HepG2 (cell line): ENCODE data around the gene EPB41L1. TPM values are rescaled to one million over a fixed set of nuclear protein-coding genes. Genes with fewer than 3 reads are reported as not detected.

Experiments
- ATAC-seq: fragments of 200-7000 bp; cut with Tn5 transposase; 3 replicates; pipeline ENCODE4 v1.9.1; 2020; ENCODE audit warnings: mild to moderate bottlenecking, moderate library complexity
- BruUV-seq: library from RNA; stranded (reverse); fragments of 400-500 nt; replicated peaks from 2 replicates; lab custom pipeline; 2021; lab: Mats Ljungman, UMichigan
- CTCF ChIA-PET: fragments of 300-600 bp; formaldehyde crosslinking; extraction: SDS; loops from one replicate; lab custom pipeline; 2021; ENCODE audit warnings: low total read pairs, inconsistent platforms, low intra/inter-chr PET ratio; lab: Yijun Ruan, JAX
- POLR2A ChIA-PET: fragments of 350-600 bp; sonication (Branson Sonifier 250); formaldehyde crosslinking; loops from one replicate; lab custom pipeline; 2020; ENCODE audit warnings: antibody characterized with exemption, inconsistent platforms; lab: Yijun Ruan, JAX
- DNase-seq: peaks from one replicate; pipeline ENCODE4 v3.0.0-alpha.2; 2015; ENCODE audit warnings: low spot score
- FAIRE-seq: peaks from 3 replicates; lab custom pipeline; 2011; peaks lifted over from hg19 to GRCh38; lab: Jason Lieb, UNC
- H2AFZ ChIP-seq: one replicate; pipeline ENCODE4 v1.6.1; 2011; ENCODE audit warnings: low read length, inconsistent platforms
- H3K27ac ChIP-seq: fragments of 300-600 bp; 3 replicates; pipeline ENCODE4 v1.8.0; 2011; ENCODE audit warnings: mixed run types, mild to moderate bottlenecking, mixed read lengths, low read length, inconsistent platforms; ENCODE audit not compliant: insufficient read depth; ENCODE audit errors: extremely low read length
- H3K27me3 ChIP-seq, 2 experiments: fragments of 200-600 bp in 1 of 2; 2 replicates in 1 of 2; 3 replicates in 1 of 2; pipeline versions ENCODE4 v1.6.0 to v1.8.0; 2011; ENCODE audit warnings: low read length in 2 of 2, mild to moderate bottlenecking in 2 of 2, moderate library complexity in 2 of 2, inconsistent platforms in 1 of 2; ENCODE audit not compliant: insufficient read depth in 2 of 2, control insufficient read depth in 1 of 2
- H3K36me3 ChIP-seq, 2 experiments: fragments of 200-600 bp in 1 of 2; replicated peaks in 1 of 2; 2 replicates in 1 of 2; 3 replicates in 1 of 2; pipeline versions ENCODE4 v1.5.1 to v1.8.0; 2011; ENCODE audit warnings: low read length in 2 of 2, inconsistent platforms in 1 of 2; ENCODE audit not compliant: insufficient read depth in 2 of 2, control insufficient read depth in 1 of 2
- H3K4me1 ChIP-seq: 2 replicates; pipeline ENCODE4 v1.5.1; 2012; ENCODE audit warnings: low read length, inconsistent platforms; ENCODE audit not compliant: insufficient read depth
- H3K4me2 ChIP-seq: 2 replicates; pipeline ENCODE4 v1.6.0; 2011; ENCODE audit warnings: low read depth, low read length, inconsistent platforms
- H3K4me3 ChIP-seq, 3 experiments: fragments of 200-600 bp in 1 of 3; sonication (generic), shearing (Covaris generic) in 1 of 3; replicated peaks in 1 of 3; 2 replicates each; pipeline ENCODE4 v1.5.1; 2011 to 2016; ENCODE audit warnings: low read length in 3 of 3, inconsistent platforms in 2 of 3, low read depth in 2 of 3, mild to moderate bottlenecking in 2 of 3, control low read depth in 1 of 3, mixed read lengths in 1 of 3; ENCODE audit not compliant: insufficient read depth in 1 of 3
- H3K79me2 ChIP-seq: one replicate; pipeline ENCODE4 v1.6.1; 2011; ENCODE audit warnings: low read length, inconsistent platforms; ENCODE audit not compliant: insufficient read depth
- H3K9ac ChIP-seq: 2 replicates; pipeline ENCODE4 v1.6.0; 2011; ENCODE audit warnings: mild to moderate bottlenecking, low read depth, low read length, inconsistent platforms; ENCODE audit not compliant: insufficient read depth
- H3K9me3 ChIP-seq: 2 replicates; pipeline ENCODE4 v1.5.1; 2012; ENCODE audit warnings: mild to moderate bottlenecking, low read length
- H4K20me1 ChIP-seq: 2 replicates; pipeline ENCODE4 v1.6.0; 2011; ENCODE audit warnings: inconsistent platforms, mild to moderate bottlenecking, low read length, moderate library complexity; ENCODE audit not compliant: insufficient read depth
- JARID2 ChIP-seq: sonication (generic); formaldehyde crosslinking; IDR thresholded peaks from 2 replicates; pipeline ENCODE4 v1.8.1; 2023; ENCODE audit warnings: missing genetic modification reagents, inconsistent platforms; ENCODE audit not compliant: insufficient replicate concordance
- MNT ChIP-seq: fragments of 450-650 bp; IDR thresholded peaks from 2 replicates; pipeline ENCODE4 v1.6.1; 2016
- NONO ChIP-seq, 2 experiments: fragments of 450-650 bp in 1 of 2; sonication (generic) in 1 of 2; formaldehyde crosslinking in 1 of 2; IDR thresholded peaks in 1 of 2; conservative IDR thresholded peaks in 1 of 2; 2 replicates each; pipeline versions ENCODE4 v1.6.1 to v1.8.0; 2017 to 2022; ENCODE audit warnings: mild to moderate bottlenecking in 1 of 2, missing genetic modification reagents in 1 of 2, moderate library complexity in 1 of 2
- PRPF4 ChIP-seq: fragments of 200-400 bp; formaldehyde crosslinking; IDR thresholded peaks from 2 replicates; pipeline ENCODE4 v1.6.1; 2016; ENCODE audit warnings: low read length, low read depth; ENCODE audit not compliant: poor library complexity, severe bottlenecking
- TRIM24 ChIP-seq: sonication (generic); formaldehyde crosslinking; IDR thresholded peaks from 2 replicates; pipeline ENCODE4 v1.8.0; 2022; ENCODE audit warnings: mild to moderate bottlenecking, missing genetic modification reagents
- ZNF572 ChIP-seq: sonication (generic); formaldehyde crosslinking; IDR thresholded peaks from 2 replicates; pipeline ENCODE4 v1.5.1; 2020; ENCODE audit warnings: mild to moderate bottlenecking, missing genetic modification reagents
- ZNF770 ChIP-seq: sonication (generic); formaldehyde crosslinking; IDR thresholded peaks from 2 replicates; pipeline ENCODE4 v1.5.0; 2020; ENCODE audit warnings: mild to moderate bottlenecking, missing genetic modification reagents
- WGBS: methylation state at CpG from one replicate; pipeline ENCODE4 v1.1.6; 2017; ENCODE audit warnings: low lambda C conversion rate; 5-methylcytosine and 5-hydroxymethylcytosine counted together
- in situ Hi-C: cut with HindIII; loops from 2 replicates; pipeline ENCODE4 v1.10.0; 2017; ENCODE audit warnings: low pct_unique_long_range_greater_than_20kb; ENCODE audit not compliant: extremely low pct_ligation_motif_present
- intact Hi-C: fragments of 100-400 bp; cut with micrococcal nuclease; formaldehyde crosslinking; loops from one replicate; pipeline ENCODE4 v1.10.0; 2022; ENCODE audit not compliant: unreplicated experiment
- polyA plus RNA-seq, 8 experiments: library from polyadenylated mRNA; depleted of rRNA in 3 of 8; stranded (reverse) in 7 of 8; unstranded in 1 of 8; fragments of >200 nt; fragmentation: Illumina TruSeq in 4 of 8; extraction: Trizol in 4 of 8; gene quantifications; 2 replicates each; pipeline versions ENCODE4 v1.2.1 to v1.2.3, GENCODE V29; 2011 to 2016; ENCODE audit warnings: low read depth in 4 of 8, missing spikeins in 1 of 8, mixed read lengths in 1 of 8; ENCODE audit not compliant: insufficient read depth in 1 of 8
- total RNA-seq, 5 experiments: library from RNA; depleted of rRNA; stranded (reverse); fragments of >200 nt; fragmentation: Illumina TruSeq; extraction: Trizol; gene quantifications; 2 replicates each; pipeline ENCODE4 v1.2.3, GENCODE V29; 2016; ENCODE audit warnings: low read depth in 1 of 5
- TF ChIP-seq, protein P1 (sequence below): sonication (generic); formaldehyde crosslinking; IDR thresholded peaks from 2 replicates; pipeline ENCODE4 v1.4.0; 2020; ENCODE audit warnings: missing genetic modification reagents, borderline replicate concordance

Gene EPB41L1
- total and polyA plus RNA-seq, 2 of the 13 experiments (the other 11 are each of a cell fraction or from before 2014, with no cell fraction given) = 16.7 to 39.0 TPM

GRCh38 chr20:36206068-36206467 lies 51.5 kb downstream of the EPB41L1 start:
- no TSS peak for BruUV-seq
- Histone ChIP-seq H2AFZ (no peak overlapping the region), H3K27me3 (no peaks in the 10 kb centered on the region), H3K4me1 (no peaks in the 10 kb centered on the region), H3K4me2 (no peak overlapping the region), H3K4me3 (no peak overlapping the region), H4K20me1 (no peaks in the 10 kb centered on the region), H3K27ac (no peak overlapping the region), H3K9ac (no peak overlapping the region), H3K79me2 (no peaks in the 10 kb centered on the region), H3K36me3 (peaks cover 20 to 34% of the 10 kb centered on the region in 2 experiments), H3K9me3 (no peaks in the 10 kb centered on the region)
- no peak for TF ChIP-seq JARID2 (CRISPR knock-in tag)
- TF ChIP-seq MNT = no peak
- FAIRE-seq = no peak
- in situ Hi-C loops = no loop called here
- ChIA-PET POLR2A (no interaction called here), CTCF (no interaction called here)
- no peak for ATAC-seq
- intact Hi-C loops = no loop called here
- no peak for DNase-seq
- 90% methylated on average over 9 of the region's 9 CpGs for WGBS

GRCh38 chr20:36206641-36207040 lies 52.1 kb downstream of the EPB41L1 start:
- no TSS peak for BruUV-seq
- Histone ChIP-seq H3K36me3 (peaks cover 20 to 34% of the 10 kb centered on the region in 2 experiments), H3K4me1 (no peaks in the 10 kb centered on the region), H3K4me2 (no peak overlapping the region), H3K27ac (no peak overlapping the region), H4K20me1 (no peaks in the 10 kb centered on the region), H3K9ac (no peak overlapping the region), H3K4me3 (no peak overlapping the region), H3K27me3 (no peaks in the 10 kb centered on the region), H3K9me3 (no peaks in the 10 kb centered on the region), H2AFZ (no peak overlapping the region), H3K79me2 (no peaks in the 10 kb centered on the region)
- in situ Hi-C loops (no loop called here), intact Hi-C loops (no loop called here)
- DNase-seq (no peak), ATAC-seq (no peak), FAIRE-seq (no peak)
- 88% methylated on average over 9 of the region's 9 CpGs for WGBS
- ChIA-PET POLR2A (no interaction called here), CTCF (no interaction called here)
- TF ChIP-seq TRIM24 (CRISPR knock-in tag) (no peak), PRPF4 (no peak), ZNF770 (CRISPR knock-in tag) (no peak), NONO (IDR thresholded peaks at IDR 0.05) (no peak), NONO (CRISPR knock-in tag; conservative IDR thresholded peaks at IDR 0.05) (no peak), ZNF572 (CRISPR knock-in tag) (no peak)
- TF ChIP-seq, protein P1, sequence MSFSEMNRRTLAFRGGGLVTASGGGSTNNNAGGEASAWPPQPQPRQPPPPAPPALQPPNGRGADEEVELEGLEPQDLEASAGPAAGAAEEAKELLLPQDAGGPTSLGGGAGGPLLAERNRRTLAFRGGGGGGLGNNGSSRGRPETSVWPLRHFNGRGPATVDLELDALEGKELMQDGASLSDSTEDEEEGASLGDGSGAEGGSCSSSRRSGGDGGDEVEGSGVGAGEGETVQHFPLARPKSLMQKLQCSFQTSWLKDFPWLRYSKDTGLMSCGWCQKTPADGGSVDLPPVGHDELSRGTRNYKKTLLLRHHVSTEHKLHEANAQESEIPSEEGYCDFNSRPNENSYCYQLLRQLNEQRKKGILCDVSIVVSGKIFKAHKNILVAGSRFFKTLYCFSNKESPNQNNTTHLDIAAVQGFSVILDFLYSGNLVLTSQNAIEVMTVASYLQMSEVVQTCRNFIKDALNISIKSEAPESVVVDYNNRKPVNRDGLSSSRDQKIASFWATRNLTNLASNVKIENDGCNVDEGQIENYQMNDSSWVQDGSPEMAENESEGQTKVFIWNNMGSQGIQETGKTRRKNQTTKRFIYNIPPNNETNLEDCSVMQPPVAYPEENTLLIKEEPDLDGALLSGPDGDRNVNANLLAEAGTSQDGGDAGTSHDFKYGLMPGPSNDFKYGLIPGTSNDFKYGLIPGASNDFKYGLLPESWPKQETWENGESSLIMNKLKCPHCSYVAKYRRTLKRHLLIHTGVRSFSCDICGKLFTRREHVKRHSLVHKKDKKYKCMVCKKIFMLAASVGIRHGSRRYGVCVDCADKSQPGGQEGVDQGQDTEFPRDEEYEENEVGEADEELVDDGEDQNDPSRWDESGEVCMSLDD (CRISPR knock-in tag) = no peak
